Measurements from ENCODE around the gene REXO5. TPM values are rescaled to one million over a fixed set of nuclear protein-coding genes. Genes with fewer than 3 reads are reported as not detected.

The REXO5 gene
- total and polyA plus RNA-seq, 10 of the 15 experiments (the other 5 are each of a cell fraction or from before 2014, with no cell fraction given), result 3.8 to 15.5 (median 10.1) TPM

GRCh38 chr16:20766294-20766693, 40.0 kb upstream of the REXO5 start:
- FAIRE-seq (no peak), ATAC-seq (no peak), DNase-seq (ENCODE audit: low read depth, low spot score) (no peak)
- ChIA-PET RAD21 (ENCODE audit: unreplicated experiment) (no interaction called here), POLR2A (no interaction called here), SMC1A (ENCODE audit: uncharacterized antibody, unreplicated experiment) (interaction anchor here (1.4 kb wide), 1 partner anchor 40 kb away, joined by 7 read pairs; the partner anchor contains the start of genes ERI2 and REXO5), CTCF (interaction anchor here (3.2 kb wide), 1 partner anchor 9 kb away, joined by 44 read pairs; no protein-coding TSS in a partner anchor)
- Histone ChIP-seq H3K4me1 (ENCODE audit: control insufficient read depth, insufficient read depth, low read length) (peaks cover 2% of the 10 kb centered on the region; the same call in 1 of the 2 replicates), H3K9ac (ENCODE audit: control insufficient read depth, insufficient read depth, low read length) (no peak overlapping the region), H3K27me3 (replicated peaks in 1 of 2; ENCODE audit: control insufficient read depth in 2 of 2, insufficient read depth in 2 of 2, low read length in 1 of 2) (no peaks in the 10 kb centered on the region), H3K79me2 (ENCODE audit: control insufficient read depth, insufficient read depth, low read length) (no peaks in the 10 kb centered on the region), H2AFZ (ENCODE audit: control insufficient read depth, low read depth, low read length) (no peak overlapping the region), H4K20me1 (ENCODE audit: control insufficient read depth, insufficient read depth) (no peaks in the 10 kb centered on the region), H3K4me3 (no peak overlapping the region), H3K9me3 (replicated peaks; ENCODE audit: control insufficient read depth, insufficient read depth, low read length) (peaks cover 2% of the 10 kb centered on the region; the same call in 1 of the 3 replicates), H3K4me2 (ENCODE audit: control insufficient read depth, insufficient read depth) (no peak overlapping the region), H3K36me3 (ENCODE audit: control insufficient read depth in 2 of 2, insufficient read depth in 2 of 2, low read length in 1 of 2) (no peaks in the 10 kb centered on the region), H3K27ac (ENCODE audit: control insufficient read depth, insufficient read depth) (no peak overlapping the region)
- intact Hi-C loops (cut with micrococcal nuclease; ENCODE audit: unreplicated experiment) (no loop called here), in situ Hi-C loops (cut with MboI) (no loop called here)
- BruUV-seq (replicated peaks), result no TSS peak
- 77% methylated on average over 5 of the region's 5 CpGs for WGBS (ENCODE audit: insufficient coverage, insufficient replicate concordance, low lambda C conversion rate, missing lambda C conversion rate)
- TF ChIP-seq PAX5 (IDR thresholded peaks at IDR 0.05; ENCODE audit: borderline replicate concordance, low read depth, low read length), result no peak
- TF ChIP-seq IKZF2 (IDR thresholded peaks at IDR 0.05), result no peak
- TF ChIP-seq, protein P1, sequence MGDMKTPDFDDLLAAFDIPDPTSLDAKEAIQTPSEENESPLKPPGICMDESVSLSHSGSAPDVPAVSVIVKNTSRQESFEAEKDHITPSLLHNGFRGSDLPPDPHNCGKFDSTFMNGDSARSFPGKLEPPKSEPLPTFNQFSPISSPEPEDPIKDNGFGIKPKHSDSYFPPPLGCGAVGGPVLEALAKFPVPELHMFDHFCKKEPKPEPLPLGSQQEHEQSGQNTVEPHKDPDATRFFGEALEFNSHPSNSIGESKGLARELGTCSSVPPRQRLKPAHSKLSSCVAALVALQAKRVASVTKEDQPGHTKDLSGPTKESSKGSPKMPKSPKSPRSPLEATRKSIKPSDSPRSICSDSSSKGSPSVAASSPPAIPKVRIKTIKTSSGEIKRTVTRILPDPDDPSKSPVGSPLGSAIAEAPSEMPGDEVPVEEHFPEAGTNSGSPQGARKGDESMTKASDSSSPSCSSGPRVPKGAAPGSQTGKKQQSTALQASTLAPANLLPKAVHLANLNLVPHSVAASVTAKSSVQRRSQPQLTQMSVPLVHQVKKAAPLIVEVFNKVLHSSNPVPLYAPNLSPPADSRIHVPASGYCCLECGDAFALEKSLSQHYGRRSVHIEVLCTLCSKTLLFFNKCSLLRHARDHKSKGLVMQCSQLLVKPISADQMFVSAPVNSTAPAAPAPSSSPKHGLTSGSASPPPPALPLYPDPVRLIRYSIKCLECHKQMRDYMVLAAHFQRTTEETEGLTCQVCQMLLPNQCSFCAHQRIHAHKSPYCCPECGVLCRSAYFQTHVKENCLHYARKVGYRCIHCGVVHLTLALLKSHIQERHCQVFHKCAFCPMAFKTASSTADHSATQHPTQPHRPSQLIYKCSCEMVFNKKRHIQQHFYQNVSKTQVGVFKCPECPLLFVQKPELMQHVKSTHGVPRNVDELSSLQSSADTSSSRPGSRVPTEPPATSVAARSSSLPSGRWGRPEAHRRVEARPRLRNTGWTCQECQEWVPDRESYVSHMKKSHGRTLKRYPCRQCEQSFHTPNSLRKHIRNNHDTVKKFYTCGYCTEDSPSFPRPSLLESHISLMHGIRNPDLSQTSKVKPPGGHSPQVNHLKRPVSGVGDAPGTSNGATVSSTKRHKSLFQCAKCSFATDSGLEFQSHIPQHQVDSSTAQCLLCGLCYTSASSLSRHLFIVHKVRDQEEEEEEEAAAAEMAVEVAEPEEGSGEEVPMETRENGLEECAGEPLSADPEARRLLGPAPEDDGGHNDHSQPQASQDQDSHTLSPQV (IDR thresholded peaks at IDR 0.05), result no peak
- TF ChIP-seq EP300 (IDR thresholded peaks at IDR 0.05; ENCODE audit: borderline replicate concordance in 1 of 2, control insufficient read depth in 1 of 2, low read depth in 2 of 2, low read length in 2 of 2), result no peak
- TF ChIP-seq E2F4 (IDR thresholded peaks at IDR 0.05; ENCODE audit: low read depth, low read length), result no peak
- TF ChIP-seq HDAC2 (IDR thresholded peaks at IDR 0.05), result no peak
- TF ChIP-seq SRF (IDR thresholded peaks at IDR 0.05; ENCODE audit: low read depth in 2 of 2, low read length in 2 of 2), result no peak
- no peak for TF ChIP-seq ZNF687 (IDR thresholded peaks at IDR 0.05)
- no peak for TF ChIP-seq ZNF217 (IDR thresholded peaks at IDR 0.05)
- TF ChIP-seq SIN3A (IDR thresholded peaks at IDR 0.05; ENCODE audit: low read depth, low read length), result no peak
- no peak for TF ChIP-seq TCF12 (IDR thresholded peaks at IDR 0.05; ENCODE audit: low read depth, low read length)
- no peak for TF ChIP-seq ZBTB4 (CRISPR knock-in tag; IDR thresholded peaks at IDR 0.05)
